Panc1 (cell line): Measurements from ENCODE around the gene ZBTB20. TPM values are rescaled to one million over a fixed set of nuclear protein-coding genes. Genes with fewer than 3 reads are reported as not detected.

Source experiments
- ATAC-seq: fragments of 200-7000 bp; cut with Tn5 transposase; 2 replicates; pipeline ENCODE4 v1.9.1; 2020; ENCODE audit warnings: mild to moderate bottlenecking, moderate library complexity
- BruUV-seq: library from RNA; stranded (reverse); fragments of 400-500 nt; replicated peaks from 2 replicates; lab custom pipeline; 2021; lab: Mats Ljungman, UMichigan
- CTCF ChIA-PET: fragments of 300-600 bp; sonication (Branson Sonifier 250); formaldehyde crosslinking; loops from one replicate; lab custom pipeline; 2022; ENCODE audit warnings: antibody characterized with exemption; lab: Charles Lee
- POLR2A ChIA-PET: fragments of 300-600 bp; sonication (Branson Sonifier 250); formaldehyde crosslinking; loops from one replicate; lab custom pipeline; 2022; ENCODE audit warnings: antibody characterized with exemption; lab: Charles Lee
- DNase-seq: peaks from one replicate; pipeline ENCODE4 v3.0.0-alpha.2; 2010; ENCODE audit warnings: low read depth, low spot score
- H3K27ac ChIP-seq: 2 replicates; pipeline ENCODE4 v1.5.1; 2011; ENCODE audit warnings: mild to moderate bottlenecking, low read length, inconsistent platforms
- H3K27me3 ChIP-seq: fragments of 200-500 bp; sonication (Bioruptor generic); 2 replicates; pipeline ENCODE4 v1.6.0; 2014; ENCODE audit warnings: low read length, inconsistent platforms; ENCODE audit not compliant: control insufficient read depth, insufficient read depth
- H3K36me3 ChIP-seq: fragments of 200-500 bp; sonication (Bioruptor generic); 2 replicates; pipeline ENCODE4 v1.5.1; 2014; ENCODE audit warnings: inconsistent platforms, mild to moderate bottlenecking, low read length, moderate library complexity; ENCODE audit not compliant: control insufficient read depth, insufficient read depth
- H3K4me1 ChIP-seq: 2 replicates; pipeline ENCODE4 v1.5.1; 2011; ENCODE audit warnings: inconsistent platforms, mild to moderate bottlenecking, low read length, moderate library complexity; ENCODE audit not compliant: control insufficient read depth, insufficient read depth
- H3K4me3 ChIP-seq, 2 experiments: 2 replicates each; pipeline ENCODE4 v1.5.1; 2011 to 2012; ENCODE audit warnings: low read depth in 2 of 2, low read length in 2 of 2, mild to moderate bottlenecking in 2 of 2, inconsistent platforms in 1 of 2, moderate library complexity in 1 of 2
- H3K9me3 ChIP-seq: fragments of 200-500 bp; sonication (Bioruptor generic); 2 replicates; pipeline ENCODE4 v1.5.1; 2014; ENCODE audit warnings: low read depth, mild to moderate bottlenecking, inconsistent platforms, low read length, moderate library complexity; ENCODE audit not compliant: control insufficient read depth, insufficient read depth
- CTCF ChIP-seq: fragments of 450-650 bp; IDR thresholded peaks from 2 replicates; pipeline ENCODE4 v1.5.1; 2017; ENCODE audit warnings: mild to moderate bottlenecking
- POLR2AphosphoS5 ChIP-seq: IDR thresholded peaks from 2 replicates; pipeline ENCODE4 v1.6.1; 2012; ENCODE audit warnings: mild to moderate bottlenecking, low read depth, low read length, moderate library complexity
- SIN3A ChIP-seq: IDR thresholded peaks from 2 replicates; pipeline ENCODE4 v1.6.1; 2012; ENCODE audit warnings: low read depth, mild to moderate bottlenecking, low read length, moderate library complexity, borderline replicate concordance; ENCODE audit not compliant: insufficient read depth
- TCF7L2 ChIP-seq: IDR thresholded peaks from 2 replicates; pipeline ENCODE4 v1.6.1; 2011; ENCODE audit warnings: mild to moderate bottlenecking, low read depth, low read length, inconsistent platforms
- in situ Hi-C: cut with HindIII; loops from 2 replicates; pipeline ENCODE4 v1.10.0; 2016; ENCODE audit warnings: low sequenced_read_pairs, low pct_unique_long_range_greater_than_20kb
- intact Hi-C: fragments of 100-400 bp; cut with micrococcal nuclease; formaldehyde crosslinking; loops from one replicate; pipeline ENCODE4 v1.10.0; 2022; ENCODE audit not compliant: unreplicated experiment
- total RNA-seq: library from RNA; stranded (reverse); gene quantifications from one replicate; pipeline ENCODE4 v1.2.1, GENCODE V29; 2021; ENCODE audit not compliant: unreplicated experiment
- TF ChIP-seq, protein P1 (sequence below), 2 experiments: IDR thresholded peaks; 2 replicates each; pipeline ENCODE4 v1.6.1; 2011 to 2012; ENCODE audit warnings: low read depth in 2 of 2, control low read depth in 1 of 2, low read length in 1 of 2, mild to moderate bottlenecking in 1 of 2, moderate library complexity in 1 of 2; ENCODE audit not compliant: insufficient read depth in 1 of 2

Gene ZBTB20
- total RNA-seq, 1 experiment from 2014 or later: 4.1 TPM

DNA sequence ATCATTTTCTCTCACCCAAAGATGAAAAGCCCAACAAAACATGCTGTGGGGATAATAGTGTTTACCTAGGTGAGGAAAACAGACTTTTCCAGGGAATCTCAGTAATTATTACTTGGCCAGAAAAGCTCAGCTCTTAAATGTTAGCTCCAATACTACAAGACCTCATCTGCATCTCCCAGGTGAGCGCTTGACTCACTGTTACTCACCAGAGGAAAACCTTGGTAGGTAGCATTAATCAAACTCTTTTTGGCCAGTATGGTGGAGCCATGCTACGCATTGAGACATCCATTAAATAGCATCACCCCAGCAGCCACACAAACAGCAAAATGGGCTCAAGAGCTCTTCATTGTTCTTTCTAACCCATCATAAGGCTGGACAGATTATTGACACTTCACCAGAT lies 754.3 kb downstream of the ZBTB20 start:
- ATAC-seq (no peak), DNase-seq (no peak)
- intact Hi-C loops: no loop called here
- H3K27ac ChIP-seq: no peak overlapping the region
- H3K36me3 ChIP-seq: no peaks in the 10 kb centered on the region
- H3K4me3 ChIP-seq: no peak overlapping the region
- ChIA-PET POLR2A (no interaction called here), CTCF (no interaction called here)
- no peaks in the 10 kb centered on the region for H3K27me3 ChIP-seq
- BruUV-seq: no TSS peak
- no peaks in the 10 kb centered on the region for H3K4me1 ChIP-seq
- no peaks in the 10 kb centered on the region for H3K9me3 ChIP-seq
- no peak for TF ChIP-seq POLR2AphosphoS5
- TF ChIP-seq TCF7L2: no peak
- TF ChIP-seq SIN3A: no peak
- TF ChIP-seq CTCF: no peak
- TF ChIP-seq, protein P1, sequence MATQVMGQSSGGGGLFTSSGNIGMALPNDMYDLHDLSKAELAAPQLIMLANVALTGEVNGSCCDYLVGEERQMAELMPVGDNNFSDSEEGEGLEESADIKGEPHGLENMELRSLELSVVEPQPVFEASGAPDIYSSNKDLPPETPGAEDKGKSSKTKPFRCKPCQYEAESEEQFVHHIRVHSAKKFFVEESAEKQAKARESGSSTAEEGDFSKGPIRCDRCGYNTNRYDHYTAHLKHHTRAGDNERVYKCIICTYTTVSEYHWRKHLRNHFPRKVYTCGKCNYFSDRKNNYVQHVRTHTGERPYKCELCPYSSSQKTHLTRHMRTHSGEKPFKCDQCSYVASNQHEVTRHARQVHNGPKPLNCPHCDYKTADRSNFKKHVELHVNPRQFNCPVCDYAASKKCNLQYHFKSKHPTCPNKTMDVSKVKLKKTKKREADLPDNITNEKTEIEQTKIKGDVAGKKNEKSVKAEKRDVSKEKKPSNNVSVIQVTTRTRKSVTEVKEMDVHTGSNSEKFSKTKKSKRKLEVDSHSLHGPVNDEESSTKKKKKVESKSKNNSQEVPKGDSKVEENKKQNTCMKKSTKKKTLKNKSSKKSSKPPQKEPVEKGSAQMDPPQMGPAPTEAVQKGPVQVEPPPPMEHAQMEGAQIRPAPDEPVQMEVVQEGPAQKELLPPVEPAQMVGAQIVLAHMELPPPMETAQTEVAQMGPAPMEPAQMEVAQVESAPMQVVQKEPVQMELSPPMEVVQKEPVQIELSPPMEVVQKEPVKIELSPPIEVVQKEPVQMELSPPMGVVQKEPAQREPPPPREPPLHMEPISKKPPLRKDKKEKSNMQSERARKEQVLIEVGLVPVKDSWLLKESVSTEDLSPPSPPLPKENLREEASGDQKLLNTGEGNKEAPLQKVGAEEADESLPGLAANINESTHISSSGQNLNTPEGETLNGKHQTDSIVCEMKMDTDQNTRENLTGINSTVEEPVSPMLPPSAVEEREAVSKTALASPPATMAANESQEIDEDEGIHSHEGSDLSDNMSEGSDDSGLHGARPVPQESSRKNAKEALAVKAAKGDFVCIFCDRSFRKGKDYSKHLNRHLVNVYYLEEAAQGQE (IDR thresholded peaks at IDR 0.05; ENCODE audit: insufficient read depth in 1 of 2, low read depth in 2 of 2, low read length in 1 of 2): no peak
- in situ Hi-C loops: no loop called here

GRCh38 chr3:114389156-114389555 lies 757.9 kb downstream of the ZBTB20 start:
- no peak for TF ChIP-seq TCF7L2
- TF ChIP-seq, protein P1 (IDR thresholded peaks at IDR 0.05; ENCODE audit: insufficient read depth in 1 of 2, low read depth in 2 of 2, low read length in 1 of 2): no peak
- no peak for TF ChIP-seq POLR2AphosphoS5
- no peak for TF ChIP-seq SIN3A
- no peak for TF ChIP-seq CTCF
- intact Hi-C loops (no loop called here), in situ Hi-C loops (no loop called here)
- no peak overlapping the region for H3K27ac ChIP-seq
- H3K9me3 ChIP-seq: no peaks in the 10 kb centered on the region
- POLR2A ChIA-PET: no interaction called here
- no peak for ATAC-seq
- no peak overlapping the region for H3K4me3 ChIP-seq
- BruUV-seq: no TSS peak
- CTCF ChIA-PET: no interaction called here
- no peaks in the 10 kb centered on the region for H3K27me3 ChIP-seq
- no peaks in the 10 kb centered on the region for H3K4me1 ChIP-seq
- no peaks in the 10 kb centered on the region for H3K36me3 ChIP-seq
- DNase-seq: no peak
